Measurements from ENCODE around the gene G2E3. TPM values are rescaled to one million over a fixed set of nuclear protein-coding genes. Genes with fewer than 3 reads are reported as not detected.

Gene G2E3
- total RNA-seq, 1 donor from 2014 or later, result 39.3 TPM

- no peaks in the 10 kb centered on the region for H3K27me3 Mint-ChIP-seq (ENCODE audit: low read depth)
- no peak for TF ChIP-seq CTCF (IDR thresholded peaks at IDR 0.05; ENCODE audit: unreplicated experiment)
- DNase-seq (ENCODE audit: low spot score in 2 of 2, unreplicated experiment in 2 of 2), result no peak
- H3K4me1 Mint-ChIP-seq, result peaks cover 20% of the 10 kb centered on the region
- H3K27ac Mint-ChIP-seq, result peak overlapping the region; percentile 49
- no peaks in the 10 kb centered on the region for H3K9me3 Mint-ChIP-seq
- H3K36me3 Mint-ChIP-seq, result peaks cover 14% of the 10 kb centered on the region
- no peak overlapping the region for H3K4me3 Mint-ChIP-seq
Measured at GRCh38 chr14:30608533-30609006, 49.6 kb downstream of the G2E3 start.

- peaks cover 9% of the 10 kb centered on the region for H3K36me3 Mint-ChIP-seq
- peaks cover 20% of the 10 kb centered on the region for H3K4me1 Mint-ChIP-seq
- H3K4me3 Mint-ChIP-seq, result no peak overlapping the region
- DNase-seq (ENCODE audit: low spot score in 2 of 2, unreplicated experiment in 2 of 2), result no peak
- TF ChIP-seq CTCF (IDR thresholded peaks at IDR 0.05; ENCODE audit: unreplicated experiment), result no peak
- H3K9me3 Mint-ChIP-seq, result no peaks in the 10 kb centered on the region
- H3K27ac Mint-ChIP-seq, result peak overlapping the region; percentile 40
- no peaks in the 10 kb centered on the region for H3K27me3 Mint-ChIP-seq (ENCODE audit: low read depth)
Measured at GRCh38 chr14:30610787-30611343, 51.9 kb downstream of the G2E3 start.

- no peaks in the 10 kb centered on the region for H3K27me3 Mint-ChIP-seq (ENCODE audit: low read depth)
- peaks cover 11% of the 10 kb centered on the region for H3K36me3 Mint-ChIP-seq
- TF ChIP-seq CTCF (IDR thresholded peaks at IDR 0.05; ENCODE audit: unreplicated experiment), result no peak
- H3K4me3 Mint-ChIP-seq, result no peak overlapping the region
- DNase-seq (ENCODE audit: low spot score in 2 of 2, unreplicated experiment in 2 of 2), result no peak
- H3K4me1 Mint-ChIP-seq, result peaks cover 14% of the 10 kb centered on the region
- H3K9me3 Mint-ChIP-seq, result no peaks in the 10 kb centered on the region
- H3K27ac Mint-ChIP-seq, result no peak overlapping the region
Measured at GRCh38 chr14:30614155-30614554, 55.2 kb downstream of the G2E3 start.

- no peak for DNase-seq (ENCODE audit: low spot score in 2 of 2, unreplicated experiment in 2 of 2)
- TF ChIP-seq CTCF (IDR thresholded peaks at IDR 0.05; ENCODE audit: unreplicated experiment), result no peak
- Mint-ChIP-seq H3K4me1 (peaks cover 14% of the 10 kb centered on the region), H3K36me3 (peaks cover 4% of the 10 kb centered on the region), H3K27me3 (ENCODE audit: low read depth) (no peaks in the 10 kb centered on the region), H3K4me3 (no peak overlapping the region), H3K27ac (peak overlapping the region; percentile 11), H3K9me3 (no peaks in the 10 kb centered on the region)
Measured at GRCh38 chr14:30620178-30620577, 61.2 kb downstream of the G2E3 start.

- Mint-ChIP-seq H3K27ac (peak overlapping the region; percentile 100), H3K4me3 (peak overlapping the region; percentile 99), H3K9me3 (no peaks in the 10 kb centered on the region), H3K27me3 (ENCODE audit: low read depth) (no peaks in the 10 kb centered on the region), H3K36me3 (no peaks in the 10 kb centered on the region), H3K4me1 (peaks cover 17% of the 10 kb centered on the region)
- no peak for DNase-seq (ENCODE audit: low spot score in 2 of 2, unreplicated experiment in 2 of 2)
- TF ChIP-seq CTCF (IDR thresholded peaks at IDR 0.05; ENCODE audit: unreplicated experiment), result no peak
Measured at GRCh38 chr14:30621354-30621939, 62.5 kb downstream of the G2E3 start.

All from mesothelial cell of epicardium (in vitro differentiated cells).